ENCODE data around the gene GAPDHS.

- no peak for TF ChIP-seq CTCF (IDR thresholded peaks at IDR 0.05; ENCODE audit: poor library complexity)
- TF ChIP-seq EZH2 (IDR thresholded peaks at IDR 0.05; ENCODE audit: borderline replicate concordance) = no peak
- TF ChIP-seq EZH2phosphoT487 (IDR thresholded peaks at IDR 0.05; ENCODE audit: low read depth, severe bottlenecking, unreplicated experiment) = no peak
Observed at GRCh38 chr19:35528218-35529038, 4.8 kb upstream of the GAPDHS start, which contains the start of gene SBSN.

All from hepatocyte (in vitro differentiated cells).